ENCODE results near the gene METTL22.

GRCh38 chr16:8667492-8667891, 46.0 kb downstream of the METTL22 start:
- TF ChIP-seq POLR2A (IDR thresholded peaks at IDR 0.05) (no peak), CTCF (IDR thresholded peaks at IDR 0.05) (no peak)
